ENCODE data around the gene ARVCF. TPM values are rescaled to one million over a fixed set of nuclear protein-coding genes. Genes with fewer than 3 reads are reported as not detected.
A peak's percentile ranks its signal among the peaks of the same experiment; 100 is the strongest.
"Not testable (repeated sequence)": the region's sequence is repeated elsewhere in the genome, so short reads cannot be mapped to it uniquely, and the experiment has no call there.

ARVCF gene
- total RNA-seq, 1 donor from 2014 or later = 109 TPM

- DNase-seq (ENCODE audit: low read depth) = no peak
- TF ChIP-seq CTCF (conservative IDR thresholded peaks at IDR 0.05; ENCODE audit: low read depth, low read length) = no peak
- peak within 1 kb of the TSS; percentile 92 for H3K4me3 ChIP-seq (ENCODE audit: low read depth, low read length)
These were observed 75.1 kb downstream of the ARVCF start, which contains the start of the genes COMT and TXNRD2 for GRCh38 chr22:19941365-19942082. TSS of gene COMT (plus strand) at chr22:19941772. CDS start at chr22:19962527, 20,755 bp downstream. TSS of gene TXNRD2 (minus strand) at chr22:19941818. CDS start at chr22:19941803, 15 bp downstream.

DNA sequence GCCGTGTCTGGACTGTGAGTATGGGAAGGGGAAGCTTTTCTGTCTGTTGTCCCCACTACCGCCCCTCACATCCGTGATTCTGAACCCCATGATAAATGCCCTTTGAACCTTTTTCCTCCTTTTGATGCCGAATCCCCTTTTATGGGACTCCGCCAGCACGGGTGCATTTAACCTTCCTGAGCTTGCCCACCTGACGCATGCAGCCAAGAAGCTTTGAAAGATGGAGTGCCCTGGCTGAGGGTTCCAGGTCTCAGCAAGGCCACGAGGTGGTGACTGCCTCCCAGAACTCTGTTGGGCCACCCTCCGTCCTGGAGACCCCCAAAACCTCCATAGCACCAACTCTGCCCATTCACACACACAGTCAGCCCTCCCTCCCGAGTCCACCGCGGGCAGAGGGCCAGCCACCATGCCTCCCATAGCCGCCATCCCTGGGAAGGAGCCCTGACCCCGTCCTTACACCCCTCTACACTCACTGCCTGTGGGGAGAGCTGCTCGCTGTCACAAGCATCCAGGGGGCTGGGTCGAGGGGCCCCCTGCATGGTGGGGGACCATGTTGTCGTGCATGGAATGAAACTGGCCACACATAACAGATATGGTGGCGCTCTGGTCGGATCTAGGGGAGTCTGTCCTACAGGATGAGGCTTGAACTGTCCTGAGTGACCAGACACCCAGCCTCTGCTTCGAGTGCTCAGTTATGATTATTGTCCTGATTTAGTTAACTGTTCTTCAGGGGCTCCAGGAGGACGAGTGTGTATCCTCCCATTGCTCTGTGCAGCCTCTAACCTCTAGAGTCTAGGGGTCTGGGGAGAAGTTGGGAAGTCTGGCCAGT lies 75.9 kb downstream of the ARVCF start:
- TF ChIP-seq CTCF (conservative IDR thresholded peaks at IDR 0.05; ENCODE audit: low read depth, low read length) = no peak
- no peak for DNase-seq (ENCODE audit: low read depth)

GRCh38 chr22:19937616-19938473 lies 78.8 kb downstream of the ARVCF start:
- no peak overlapping the region for H3K4me3 ChIP-seq (ENCODE audit: low read depth, low read length)
- no peak for TF ChIP-seq CTCF (conservative IDR thresholded peaks at IDR 0.05; ENCODE audit: low read depth, low read length)
- no peak for DNase-seq (ENCODE audit: low read depth)

More for the DNA sequence above, 75.9 kb downstream of the ARVCF start:
- peak overlapping the region; percentile 92 for H3K4me3 ChIP-seq (ENCODE audit: low read depth, low read length)

GRCh38 chr22:19936513-19936912 lies 80.1 kb downstream of the ARVCF start:
- TF ChIP-seq CTCF (conservative IDR thresholded peaks at IDR 0.05; ENCODE audit: low read depth, low read length) = no peak
- DNase-seq (ENCODE audit: low read depth) = no peak
- no peak overlapping the region for H3K4me3 ChIP-seq (ENCODE audit: low read depth, low read length)

DNA sequence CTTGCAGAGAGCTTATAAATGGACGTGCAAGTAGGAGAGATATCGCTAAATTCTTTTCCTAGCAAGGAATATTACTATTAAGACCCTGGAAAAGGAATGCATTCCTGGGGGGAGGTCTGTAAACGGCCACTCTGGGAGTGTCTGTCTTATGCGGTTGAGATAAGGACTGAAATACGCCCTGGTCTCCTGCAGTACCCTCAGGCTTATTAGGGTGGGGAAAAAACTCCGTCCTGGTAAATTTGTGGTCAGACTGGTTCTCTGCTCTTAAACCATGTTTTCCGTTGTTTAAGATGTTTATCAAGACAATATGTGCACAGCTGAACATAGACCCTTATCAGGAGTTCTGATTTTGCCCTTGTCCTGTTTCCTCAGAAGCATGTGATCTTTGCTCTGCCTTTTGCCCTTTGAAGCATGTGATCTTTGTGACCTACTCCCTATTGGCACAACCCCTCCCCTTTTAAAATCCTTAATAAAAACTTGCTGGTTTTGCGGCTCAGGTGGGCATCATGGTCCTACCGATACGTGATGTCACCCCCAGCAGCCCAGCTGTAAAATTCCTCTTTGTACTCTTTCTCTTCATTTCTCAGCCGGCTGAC lies 81.4 kb downstream of the ARVCF start:
- DNase-seq (ENCODE audit: low read depth) = not testable (repeated sequence)

DNA sequence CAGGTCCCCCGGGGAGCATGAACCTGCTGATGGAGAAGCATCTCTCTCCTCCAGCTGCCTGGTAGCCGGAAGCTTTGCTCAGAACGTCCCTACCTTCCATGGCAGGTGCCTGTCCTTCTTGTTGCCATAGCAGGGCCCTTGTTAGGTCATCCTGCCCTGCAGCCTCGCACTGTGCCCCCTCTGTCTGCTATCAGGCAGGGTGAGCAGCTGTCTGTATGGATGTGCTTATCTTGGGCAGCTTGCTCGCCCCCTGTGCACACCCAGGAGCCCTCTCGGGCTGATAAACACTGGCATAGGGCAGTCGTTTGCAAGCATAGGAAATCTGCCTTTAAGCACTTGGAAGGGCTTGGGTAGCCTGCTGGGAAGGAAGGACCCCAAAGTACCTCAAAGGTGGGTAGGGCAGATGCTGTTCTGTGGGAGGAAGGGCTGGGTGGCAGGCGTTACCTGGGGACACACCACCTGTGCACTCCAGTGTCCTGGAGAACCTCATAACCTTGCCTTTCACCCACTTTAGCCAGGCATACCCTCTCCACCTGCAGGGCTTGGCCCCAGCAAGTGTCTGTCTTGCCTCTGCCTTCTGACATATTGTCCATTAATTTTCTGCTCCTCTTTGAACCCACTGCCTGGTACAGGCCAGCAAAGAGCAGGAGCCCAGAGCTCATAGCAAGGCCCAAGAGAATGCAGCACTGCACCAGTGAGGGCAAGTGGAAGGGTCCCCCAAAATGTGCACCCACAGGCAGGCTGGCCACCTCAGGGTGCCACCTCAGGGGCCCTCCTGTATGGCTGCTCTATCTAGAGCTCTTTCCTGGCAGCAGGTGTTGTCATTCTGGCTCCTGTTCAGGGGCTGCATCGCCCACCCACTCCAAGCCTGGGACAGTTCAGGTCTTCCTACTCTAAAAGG lies 83.0 kb downstream of the ARVCF start:
- TF ChIP-seq CTCF (conservative IDR thresholded peaks at IDR 0.05; ENCODE audit: low read depth, low read length) = no peak
- no peak overlapping the region for H3K4me3 ChIP-seq (ENCODE audit: low read depth, low read length)
- DNase-seq (ENCODE audit: low read depth) = no peak

More for the DNA sequence above, 81.4 kb downstream of the ARVCF start:
- H3K4me3 ChIP-seq (ENCODE audit: low read depth, low read length) = not testable (repeated sequence)
